Mesenchymal stem cell (in vitro differentiated cells and primary cell): ENCODE measurements around the gene CHST11.
A peak's percentile ranks its signal among the peaks of the same experiment; 100 is the strongest.

Experiments
- DNase-seq: peaks from one replicate; pipeline ENCODE4 v3.0.0-alpha.2; 2013
- H2AFZ ChIP-seq: one replicate; pipeline ENCODE4 v1.6.1; 2013; ENCODE audit warnings: low read depth, mild to moderate bottlenecking, control low read depth, inconsistent platforms, low read length, moderate library complexity
- H2AK5ac ChIP-seq: 2 replicates; pipeline ENCODE4 v1.6.1; 2013; ENCODE audit warnings: low read length, moderate library complexity, mild to moderate bottlenecking, inconsistent platforms; ENCODE audit not compliant: severe bottlenecking
- H2BK120ac ChIP-seq: one replicate; pipeline ENCODE4 v1.6.1; 2013; ENCODE audit warnings: low read depth, mild to moderate bottlenecking, inconsistent platforms, low read length, moderate library complexity
- H2BK12ac ChIP-seq, 2 experiments: one replicate each; pipeline ENCODE4 v1.6.1; 2013; ENCODE audit warnings: inconsistent platforms in 2 of 2, low read length in 2 of 2, mild to moderate bottlenecking in 2 of 2, moderate library complexity in 2 of 2, control low read depth in 1 of 2
- H2BK15ac ChIP-seq: one replicate; pipeline ENCODE4 v1.6.1; 2013; ENCODE audit warnings: mild to moderate bottlenecking, low read depth, inconsistent platforms; ENCODE audit not compliant: poor library complexity, severe bottlenecking
- H2BK5ac ChIP-seq: 2 replicates; pipeline ENCODE4 v1.6.1; 2013; ENCODE audit warnings: low read depth, mild to moderate bottlenecking, low read length, control low read depth, inconsistent platforms; ENCODE audit not compliant: poor library complexity, severe bottlenecking
- H3K14ac ChIP-seq, 2 experiments: one replicate each; pipeline ENCODE4 v1.6.1; 2013; ENCODE audit warnings: inconsistent platforms in 2 of 2, low read length in 2 of 2, control low read depth in 1 of 2, mild to moderate bottlenecking in 1 of 2, moderate library complexity in 1 of 2
- H3K18ac ChIP-seq, 2 experiments: one replicate each; pipeline ENCODE4 v1.6.1; 2013; ENCODE audit warnings: inconsistent platforms in 2 of 2, low read length in 2 of 2, control low read depth in 1 of 2, low read depth in 1 of 2, mild to moderate bottlenecking in 1 of 2
- H3K23ac ChIP-seq, 2 experiments: one replicate each; pipeline ENCODE4 v1.6.1; 2013; ENCODE audit warnings: inconsistent platforms in 2 of 2, low read length in 2 of 2, mild to moderate bottlenecking in 2 of 2, moderate library complexity in 2 of 2, control low read depth in 1 of 2
- H3K27ac ChIP-seq: 2 replicates; pipeline ENCODE4 v1.5.1; 2013; ENCODE audit warnings: mild to moderate bottlenecking, moderate library complexity, low read length, control low read depth, inconsistent platforms; ENCODE audit not compliant: poor library complexity, severe bottlenecking
- H3K27me3 ChIP-seq, 2 experiments: 2 replicates each; pipeline versions ENCODE4 v1.6.1 to v1.7.0; 2013; ENCODE audit warnings: low read length in 2 of 2, mild to moderate bottlenecking in 2 of 2, moderate library complexity in 2 of 2, control low read depth in 1 of 2, inconsistent platforms in 1 of 2; ENCODE audit not compliant: control insufficient read depth in 1 of 2, insufficient read depth in 1 of 2
- H3K36me3 ChIP-seq, 2 experiments: 2 replicates each; pipeline versions ENCODE4 v1.6.1 to v1.7.0; 2013; ENCODE audit warnings: low read length in 2 of 2, control low read depth in 1 of 2, inconsistent platforms in 1 of 2, low read depth in 1 of 2, mild to moderate bottlenecking in 1 of 2; ENCODE audit not compliant: insufficient read depth in 2 of 2, control insufficient read depth in 1 of 2
- H3K4ac ChIP-seq, 2 experiments: one replicate each; pipeline ENCODE4 v1.6.1; 2013; ENCODE audit warnings: inconsistent platforms in 2 of 2, low read length in 2 of 2, mild to moderate bottlenecking in 2 of 2, moderate library complexity in 2 of 2, control low read depth in 1 of 2, low read depth in 1 of 2
- H3K4me1 ChIP-seq: 2 replicates; pipeline ENCODE4 v1.6.1; 2013; ENCODE audit warnings: low read depth, low read length, control low read depth; ENCODE audit not compliant: control insufficient read depth, insufficient read depth
- H3K4me2 ChIP-seq: 2 replicates; pipeline ENCODE4 v1.6.1; 2013; ENCODE audit warnings: low read length, mild to moderate bottlenecking, inconsistent platforms; ENCODE audit not compliant: poor library complexity, severe bottlenecking
- H3K4me3 ChIP-seq, 2 experiments: 2 replicates each; pipeline versions ENCODE4 v1.5.1 to v1.7.0; 2013; ENCODE audit warnings: low read length in 2 of 2, mild to moderate bottlenecking in 2 of 2, control low read depth in 1 of 2, low read depth in 1 of 2; ENCODE audit not compliant: insufficient read depth in 1 of 2
- H3K79me1 ChIP-seq: replicated peaks from 2 replicates; pipeline ENCODE4 v1.6.1; 2013; ENCODE audit warnings: mild to moderate bottlenecking, control low read depth, low read length, inconsistent platforms; ENCODE audit not compliant: poor library complexity, severe bottlenecking
- H3K9ac ChIP-seq: 2 replicates; pipeline ENCODE4 v1.7.0; 2013; ENCODE audit warnings: mild to moderate bottlenecking, low read length, moderate library complexity
- H3K9me3 ChIP-seq: 2 replicates; pipeline ENCODE4 v1.7.0; 2013; ENCODE audit warnings: mild to moderate bottlenecking, low read length; ENCODE audit not compliant: control insufficient read depth
- H4K8ac ChIP-seq: one replicate; pipeline ENCODE4 v1.6.1; 2013; ENCODE audit warnings: inconsistent platforms, mild to moderate bottlenecking, low read length, moderate library complexity
- H4K91ac ChIP-seq: one replicate; pipeline ENCODE4 v1.6.1; 2013; ENCODE audit warnings: mild to moderate bottlenecking, low read length, inconsistent platforms
- WGBS: methylation state at CpG from one replicate; pipeline ENCODE4 v1.1.7; 2013; ENCODE audit warnings: mixed read lengths; 5-methylcytosine and 5-hydroxymethylcytosine counted together

The CHST11 gene

GRCh38 chr12:104703372-104703771 lies 246.6 kb downstream of the CHST11 start:
- Histone ChIP-seq H3K14ac (no peak overlapping the region), H3K4me1 (no peaks in the 10 kb centered on the region), H3K9ac (no peak overlapping the region), H3K27ac (no peak overlapping the region), H2BK120ac (no peak overlapping the region), H2BK5ac (no peak overlapping the region), H3K4me3 (no peak overlapping the region), H3K36me3 (no peaks in the 10 kb centered on the region), H3K23ac (no peak overlapping the region), H2AK5ac (no peak overlapping the region), H4K91ac (no peak overlapping the region), H2BK15ac (no peak overlapping the region), H2BK12ac (peak overlapping the region in 1 of 2 experiments; percentile 6), H3K9me3 (no peaks in the 10 kb centered on the region), H4K8ac (no peak overlapping the region), H3K27me3 (no peaks in the 10 kb centered on the region), H3K4ac (no peak overlapping the region), H3K4me2 (no peak overlapping the region), H3K18ac (no peak overlapping the region), H3K79me1 (no peaks in the 10 kb centered on the region), H2AFZ (no peak overlapping the region)
- DNase-seq: no peak
- 95% methylated on average over 8 of the region's 8 CpGs for WGBS

GRCh38 chr12:104704224-104704779 lies 247.6 kb downstream of the CHST11 start:
- Histone ChIP-seq H2AFZ (no peak overlapping the region), H4K91ac (no peak overlapping the region), H3K4me1 (no peaks in the 10 kb centered on the region), H3K9ac (no peak overlapping the region), H4K8ac (no peak overlapping the region), H3K23ac (peak overlapping the region; percentile 42 to 47), H3K36me3 (no peaks in the 10 kb centered on the region), H3K14ac (peak overlapping the region in 1 of 2 experiments; percentile 7), H2AK5ac (no peak overlapping the region), H2BK5ac (no peak overlapping the region), H3K4me2 (no peak overlapping the region), H3K9me3 (no peaks in the 10 kb centered on the region), H2BK15ac (no peak overlapping the region), H3K79me1 (no peaks in the 10 kb centered on the region), H3K27me3 (peaks cover 0 to 3% of the 10 kb centered on the region in 2 experiments), H2BK120ac (no peak overlapping the region), H3K4me3 (no peak overlapping the region), H3K18ac (no peak overlapping the region), H3K27ac (no peak overlapping the region), H3K4ac (peak overlapping the region in 1 of 2 experiments; percentile 13), H2BK12ac (peak overlapping the region in 1 of 2 experiments; percentile 6)
- no peak for DNase-seq
- 91% methylated on average over 7 of the region's 7 CpGs for WGBS

- H4K91ac ChIP-seq: no peak overlapping the region
Observed at GRCh38 chr12:104707194-104707593, 250.4 kb downstream of the CHST11 start.

GRCh38 chr12:104707794-104708558 lies 251.2 kb downstream of the CHST11 start:
- Histone ChIP-seq H3K79me1 (no peaks in the 10 kb centered on the region), H2AFZ (no peak overlapping the region), H3K14ac (no peak overlapping the region), H3K23ac (no peak overlapping the region), H3K4me2 (no peak overlapping the region), H2AK5ac (no peak overlapping the region), H2BK12ac (no peak overlapping the region), H3K27ac (no peak overlapping the region), H3K4ac (peak overlapping the region in 1 of 2 experiments; percentile 6), H4K91ac (peak overlapping the region; percentile 58), H2BK15ac (no peak overlapping the region), H2BK120ac (no peak overlapping the region), H3K9me3 (no peaks in the 10 kb centered on the region), H4K8ac (no peak overlapping the region), H3K4me1 (no peaks in the 10 kb centered on the region), H3K36me3 (no peaks in the 10 kb centered on the region), H2BK5ac (no peak overlapping the region), H3K9ac (no peak overlapping the region), H3K18ac (peak overlapping the region in 1 of 2 experiments; percentile 37), H3K27me3 (peaks cover 0 to 10% of the 10 kb centered on the region in 2 experiments), H3K4me3 (no peak overlapping the region)
- WGBS: 94% methylated on average over 8 of the region's 9 CpGs
- DNase-seq: no peak

More at GRCh38 chr12:104707194-104707593, 250.4 kb downstream of the CHST11 start:
- H3K4me3 ChIP-seq: no peak overlapping the region
- no peak overlapping the region for H2BK15ac ChIP-seq
- H2AFZ ChIP-seq: no peak overlapping the region
- peaks cover 0 to 10% of the 10 kb centered on the region in 2 experiments for H3K27me3 ChIP-seq
- H3K4me2 ChIP-seq: no peak overlapping the region
- H3K36me3 ChIP-seq: no peaks in the 10 kb centered on the region
- no peak overlapping the region for H2BK12ac ChIP-seq
- no peaks in the 10 kb centered on the region for H3K79me1 ChIP-seq
- H3K14ac ChIP-seq: no peak overlapping the region
- H3K4ac ChIP-seq: no peak overlapping the region
- no peak overlapping the region for H3K27ac ChIP-seq
- H3K9me3 ChIP-seq: no peaks in the 10 kb centered on the region
- H3K9ac ChIP-seq: peak overlapping the region; percentile 49
- no peak overlapping the region for H3K18ac ChIP-seq
- no peak overlapping the region for H2BK120ac ChIP-seq
- WGBS: 56% methylated on average over 3 of the region's 5 CpGs
- H4K8ac ChIP-seq: no peak overlapping the region
- H3K4me1 ChIP-seq: no peaks in the 10 kb centered on the region
- DNase-seq: no peak
- no peak overlapping the region for H2AK5ac ChIP-seq
- no peak overlapping the region for H2BK5ac ChIP-seq
- H3K23ac ChIP-seq: no peak overlapping the region
